GM19395 (cell line): ENCODE results near the gene NT5C.
A peak's percentile ranks its signal among the peaks of the same experiment; 100 is the strongest.
"Not testable (repeated sequence)": the region's sequence is repeated elsewhere in the genome, so short reads cannot be mapped to it uniquely, and the experiment has no call there.

Experiments
- ATAC-seq: cut with Tn5 transposase; IDR thresholded peaks from one replicate; pipeline ENCODE4 v1.9.1; 2021; ENCODE audit warnings: mild to moderate bottlenecking, moderate library complexity; ENCODE audit not compliant: unreplicated experiment

Gene NT5C

GRCh38 chr17:75131278-75132017 is at the start of gene NT5C:
TSS of gene NT5C (minus strand) at chr17:75131742. CDS start at chr17:75131707, 35 bp downstream.
- ATAC-seq, result peak; percentile 84

- ATAC-seq, result no peak
Measured at GRCh38 chr17:75181110-75181509, 49.6 kb upstream of the NT5C start.

GRCh38 chr17:75178453-75178852 is 46.9 kb upstream of the NT5C start:
- no peak for ATAC-seq

- ATAC-seq, result no peak
Measured at GRCh38 chr17:75176625-75177024, 45.1 kb upstream of the NT5C start.

- ATAC-seq, result no peak
Measured at GRCh38 chr17:75174996-75175395, 43.5 kb upstream of the NT5C start.

- no peak for ATAC-seq
Measured at GRCh38 chr17:75173526-75173925, 42.0 kb upstream of the NT5C start.

- no peak for ATAC-seq
Measured at GRCh38 chr17:75168998-75169397, 37.5 kb upstream of the NT5C start.

- ATAC-seq, result not testable (repeated sequence)
Measured at GRCh38 chr17:75164606-75165005, 33.1 kb upstream of the NT5C start.

- no peak for ATAC-seq
Measured at GRCh38 chr17:75163074-75163473, 31.5 kb upstream of the NT5C start.

GRCh38 chr17:75160211-75160610 is 28.7 kb upstream of the NT5C start:
- no peak for ATAC-seq

GRCh38 chr17:75159196-75160031 is 27.9 kb upstream of the NT5C start:
- no peak for ATAC-seq

- not testable (repeated sequence) for ATAC-seq
Measured at GRCh38 chr17:75158480-75158879, 26.9 kb upstream of the NT5C start.

- ATAC-seq, result no peak
Measured at GRCh38 chr17:75155191-75155601, 23.7 kb upstream of the NT5C start.

- peak; percentile 94 for ATAC-seq
Measured at GRCh38 chr17:75154195-75155106, 22.9 kb upstream of the NT5C start, which contains the start of gene JPT1. TSS of gene JPT1 (minus strand) at chr17:75154512. CDS start at chr17:75154397, 115 bp downstream.

- peak; percentile 13 for ATAC-seq
Measured at GRCh38 chr17:75153780-75154194, 22.2 kb upstream of the NT5C start.

- peak; percentile 9 for ATAC-seq
Measured at GRCh38 chr17:75152922-75153779, 21.6 kb upstream of the NT5C start.

GRCh38 chr17:75152523-75152921 is 21.0 kb upstream of the NT5C start:
- ATAC-seq, result no peak

- ATAC-seq, result no peak
Measured at GRCh38 chr17:75151930-75152329, 20.4 kb upstream of the NT5C start.

GRCh38 chr17:75147878-75148546 is 16.5 kb upstream of the NT5C start:
- ATAC-seq, result no peak
